ENCODE results near the gene CACFD1. TPM values are rescaled to one million over a fixed set of nuclear protein-coding genes. Genes with fewer than 3 reads are reported as not detected.

CACFD1 gene
- polyA plus RNA-seq, 6 donors from 2014 or later = 14.7 to 23.5 (median 18.7) TPM

- ATAC-seq (ENCODE audit: low read depth in 2 of 2) (no peak), DNase-seq (no peak)
- Mint-ChIP-seq H3K27ac (no peak overlapping the region), H3K36me3 (no peaks in the 10 kb centered on the region), H3K4me1 (peaks cover 0 to 6% (median 5%) of the 10 kb centered on the region in 3 donors), H3K9me3 (peaks cover 0 to 12% (median 8%) of the 10 kb centered on the region in 7 donors), H3K27me3 (peaks cover 13 to 35% (median 16%) of the 10 kb centered on the region in 3 donors), H3K4me3 (peak overlapping the region in 1 of 8 donors; percentile 23)
Measured at GRCh38 chr9:133508046-133508445, 48.3 kb downstream of the CACFD1 start.

GRCh38 chr9:133509179-133510083, 49.7 kb downstream of the CACFD1 start:
- ATAC-seq (ENCODE audit: low read depth in 2 of 2) (no peak), DNase-seq (no peak)
- H3K4me1 Mint-ChIP-seq = peaks cover 0 to 6% (median 5%) of the 10 kb centered on the region in 3 donors
- H3K36me3 Mint-ChIP-seq = no peaks in the 10 kb centered on the region
- no peak overlapping the region for H3K27ac Mint-ChIP-seq
- peak overlapping the region in 1 of 8 donors; percentile 60 for H3K4me3 Mint-ChIP-seq
- H3K9me3 Mint-ChIP-seq = peaks cover 0 to 1% (median 0%) of the 10 kb centered on the region in 7 donors
- H3K27me3 Mint-ChIP-seq = peaks cover 9 to 27% (median 9%) of the 10 kb centered on the region in 3 donors

- H3K9me3 Mint-ChIP-seq = no peaks in the 10 kb centered on the region
- no peaks in the 10 kb centered on the region for H3K36me3 Mint-ChIP-seq
- no peak for ATAC-seq (ENCODE audit: low read depth in 2 of 2)
- H3K4me1 Mint-ChIP-seq = peaks cover 0 to 6% (median 5%) of the 10 kb centered on the region in 3 donors
- H3K27me3 Mint-ChIP-seq = peaks cover 9 to 20% (median 9%) of the 10 kb centered on the region in 3 donors
- H3K4me3 Mint-ChIP-seq = no peak overlapping the region
- no peak overlapping the region for H3K27ac Mint-ChIP-seq
- DNase-seq = no peak
Measured at GRCh38 chr9:133510926-133511505, 51.2 kb downstream of the CACFD1 start.

GRCh38 chr9:133511607-133512006, 51.8 kb downstream of the CACFD1 start:
- H3K27ac Mint-ChIP-seq = no peak overlapping the region
- no peaks in the 10 kb centered on the region for H3K36me3 Mint-ChIP-seq
- H3K27me3 Mint-ChIP-seq = peaks cover 9 to 20% (median 9%) of the 10 kb centered on the region in 3 donors
- DNase-seq (no peak), ATAC-seq (ENCODE audit: low read depth in 2 of 2) (no peak)
- H3K4me3 Mint-ChIP-seq = no peak overlapping the region
- peaks cover 0 to 6% (median 5%) of the 10 kb centered on the region in 3 donors for H3K4me1 Mint-ChIP-seq
- no peaks in the 10 kb centered on the region for H3K9me3 Mint-ChIP-seq

GRCh38 chr9:133512253-133513213, 52.8 kb downstream of the CACFD1 start:
- H3K36me3 Mint-ChIP-seq = no peaks in the 10 kb centered on the region
- ATAC-seq (ENCODE audit: low read depth in 2 of 2) = no peak
- no peaks in the 10 kb centered on the region for H3K9me3 Mint-ChIP-seq

GRCh38 chr9:133513214-133514100, 53.7 kb downstream of the CACFD1 start:
- no peak overlapping the region for H3K4me3 Mint-ChIP-seq
- H3K27me3 Mint-ChIP-seq = peaks cover 0 to 15% (median 7%) of the 10 kb centered on the region in 3 donors
- H3K27ac Mint-ChIP-seq = no peak overlapping the region
- H3K4me1 Mint-ChIP-seq = peaks cover 0 to 6% (median 5%) of the 10 kb centered on the region in 3 donors
- no peaks in the 10 kb centered on the region for H3K9me3 Mint-ChIP-seq
- no peaks in the 10 kb centered on the region for H3K36me3 Mint-ChIP-seq
- DNase-seq (no peak), ATAC-seq (ENCODE audit: low read depth in 2 of 2) (no peak)

More at GRCh38 chr9:133512253-133513213, 52.8 kb downstream of the CACFD1 start:
- no peak for DNase-seq
- H3K27ac Mint-ChIP-seq = no peak overlapping the region
- H3K4me3 Mint-ChIP-seq = no peak overlapping the region
- H3K27me3 Mint-ChIP-seq = peaks cover 2 to 14% (median 9%) of the 10 kb centered on the region in 3 donors
- H3K4me1 Mint-ChIP-seq = peaks cover 0 to 6% (median 5%) of the 10 kb centered on the region in 3 donors

GRCh38 chr9:133514460-133515239, 54.9 kb downstream of the CACFD1 start:
- H3K27me3 Mint-ChIP-seq = peaks cover 0 to 14% (median 4%) of the 10 kb centered on the region in 3 donors
- H3K4me3 Mint-ChIP-seq = no peak overlapping the region
- DNase-seq (no peak), ATAC-seq (ENCODE audit: low read depth in 2 of 2) (no peak)
- no peaks in the 10 kb centered on the region for H3K36me3 Mint-ChIP-seq
- no peaks in the 10 kb centered on the region for H3K9me3 Mint-ChIP-seq
- H3K27ac Mint-ChIP-seq = peak overlapping the region in 1 of 6 donors; percentile 59
- H3K4me1 Mint-ChIP-seq = peaks cover 0 to under 1% (median under 1%) of the 10 kb centered on the region in 3 donors

- Mint-ChIP-seq H3K4me3 (no peak overlapping the region), H3K4me1 (no peaks in the 10 kb centered on the region), H3K27me3 (peaks cover 0 to 13% (median 4%) of the 10 kb centered on the region in 3 donors), H3K9me3 (no peaks in the 10 kb centered on the region), H3K27ac (no peak overlapping the region), H3K36me3 (no peaks in the 10 kb centered on the region)
- DNase-seq (no peak), ATAC-seq (ENCODE audit: low read depth in 2 of 2) (no peak)
Measured at GRCh38 chr9:133515240-133515610, 55.4 kb downstream of the CACFD1 start.

- no peaks in the 10 kb centered on the region for H3K4me1 Mint-ChIP-seq
- H3K4me3 Mint-ChIP-seq = no peak overlapping the region
- DNase-seq = no peak
- H3K36me3 Mint-ChIP-seq = no peaks in the 10 kb centered on the region
- peak overlapping the region in 1 of 6 donors; percentile 58 for H3K27ac Mint-ChIP-seq
- H3K9me3 Mint-ChIP-seq = no peaks in the 10 kb centered on the region
- no peak for ATAC-seq (ENCODE audit: low read depth in 2 of 2)
- H3K27me3 Mint-ChIP-seq = peaks cover 0 to 13% (median 4%) of the 10 kb centered on the region in 3 donors
Measured at GRCh38 chr9:133515615-133516255, 56.0 kb downstream of the CACFD1 start.

- Mint-ChIP-seq H3K27me3 (peaks cover 0 to 19% (median 4%) of the 10 kb centered on the region in 3 donors), H3K36me3 (no peaks in the 10 kb centered on the region), H3K4me3 (peak overlapping the region in 1 of 8 donors; percentile 65), H3K9me3 (no peaks in the 10 kb centered on the region), H3K4me1 (no peaks in the 10 kb centered on the region), H3K27ac (no peak overlapping the region)
- ATAC-seq (ENCODE audit: low read depth in 2 of 2) (no peak), DNase-seq (no peak)
Measured at GRCh38 chr9:133516256-133516960, 56.6 kb downstream of the CACFD1 start.

GRCh38 chr9:133516961-133517350, 57.2 kb downstream of the CACFD1 start:
- Mint-ChIP-seq H3K9me3 (no peaks in the 10 kb centered on the region), H3K27me3 (peaks cover 0 to 20% (median 4%) of the 10 kb centered on the region in 3 donors), H3K4me3 (peak overlapping the region in 1 of 8 donors; percentile 65), H3K36me3 (no peaks in the 10 kb centered on the region), H3K4me1 (no peaks in the 10 kb centered on the region), H3K27ac (no peak overlapping the region)
- ATAC-seq (ENCODE audit: low read depth in 2 of 2) (no peak), DNase-seq (no peak)

All from naive B cell (primary cell).